Measurements from ENCODE around the gene BMPER.

The BMPER gene

GRCh38 chr7:33892945-33893344, 12.4 kb upstream of the BMPER start:
- no peak for DNase-seq

GRCh38 chr7:33893377-33893776, 12.0 kb upstream of the BMPER start:
- no peak for DNase-seq

- peak; percentile 65 for DNase-seq
These were observed 10.1 kb upstream of the BMPER start for GRCh38 chr7:33895025-33895804.

DNA sequence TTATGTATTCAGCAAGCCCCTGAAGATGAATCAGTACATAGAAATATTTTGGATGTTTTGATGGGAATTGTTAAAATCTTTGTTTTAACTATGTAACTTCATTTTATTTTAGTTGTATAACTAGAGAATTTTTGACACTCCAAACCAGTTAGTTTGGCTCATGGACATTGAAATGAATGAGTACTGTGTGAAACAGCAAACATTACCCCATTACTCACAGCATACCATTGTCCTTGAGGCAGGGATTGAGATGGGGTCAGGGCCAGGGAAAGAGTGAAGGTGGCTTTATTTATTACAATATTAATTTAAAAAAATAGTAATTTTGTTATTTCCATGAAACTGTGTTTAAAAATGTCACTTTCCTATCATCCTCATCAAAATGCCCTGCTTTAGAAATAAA, 4.8 kb upstream of the BMPER start:
- no peak for DNase-seq

DNA sequence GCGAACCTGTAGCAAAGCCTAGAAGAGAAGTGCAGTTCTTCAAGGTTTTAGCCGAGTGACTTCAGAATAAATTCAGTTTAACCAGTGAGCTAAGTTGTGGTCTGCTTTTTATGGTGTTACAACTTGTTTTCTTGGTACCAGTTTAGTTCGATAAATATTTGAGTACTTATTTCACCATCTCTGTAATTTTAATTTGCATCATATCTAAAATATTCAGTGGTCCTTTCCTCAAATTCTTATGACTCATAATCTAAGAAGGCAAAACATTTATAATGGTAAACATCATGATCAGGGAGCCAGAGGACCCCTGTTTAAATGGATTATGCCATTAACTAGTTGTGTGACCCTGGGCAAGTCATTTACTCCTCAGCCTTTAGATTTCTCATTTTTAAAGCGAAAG, 4.1 kb upstream of the BMPER start:
- DNase-seq, result no peak

DNA sequence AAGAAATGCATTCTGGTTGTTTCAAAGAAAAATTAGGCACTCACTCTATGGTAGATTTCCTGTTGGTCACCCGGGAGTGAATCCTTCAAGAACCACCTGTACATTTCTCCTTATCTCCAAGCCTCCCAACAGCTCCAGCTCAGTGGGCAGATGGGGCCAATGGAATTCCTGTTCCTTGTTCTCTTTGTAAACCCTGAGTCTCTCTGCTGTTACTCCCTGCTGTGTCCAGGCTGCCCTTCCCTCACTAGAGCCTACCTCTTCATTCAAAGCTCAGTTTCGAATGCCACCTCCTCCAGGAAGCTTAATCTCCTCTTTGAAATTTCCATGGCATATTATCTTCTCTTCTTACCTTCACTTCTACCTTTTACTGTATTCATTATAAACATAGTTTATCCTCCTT, 3.5 kb upstream of the BMPER start:
- no peak for DNase-seq

- DNase-seq, result no peak
These were observed 2.6 kb upstream of the BMPER start for GRCh38 chr7:33902746-33903145.

DNA sequence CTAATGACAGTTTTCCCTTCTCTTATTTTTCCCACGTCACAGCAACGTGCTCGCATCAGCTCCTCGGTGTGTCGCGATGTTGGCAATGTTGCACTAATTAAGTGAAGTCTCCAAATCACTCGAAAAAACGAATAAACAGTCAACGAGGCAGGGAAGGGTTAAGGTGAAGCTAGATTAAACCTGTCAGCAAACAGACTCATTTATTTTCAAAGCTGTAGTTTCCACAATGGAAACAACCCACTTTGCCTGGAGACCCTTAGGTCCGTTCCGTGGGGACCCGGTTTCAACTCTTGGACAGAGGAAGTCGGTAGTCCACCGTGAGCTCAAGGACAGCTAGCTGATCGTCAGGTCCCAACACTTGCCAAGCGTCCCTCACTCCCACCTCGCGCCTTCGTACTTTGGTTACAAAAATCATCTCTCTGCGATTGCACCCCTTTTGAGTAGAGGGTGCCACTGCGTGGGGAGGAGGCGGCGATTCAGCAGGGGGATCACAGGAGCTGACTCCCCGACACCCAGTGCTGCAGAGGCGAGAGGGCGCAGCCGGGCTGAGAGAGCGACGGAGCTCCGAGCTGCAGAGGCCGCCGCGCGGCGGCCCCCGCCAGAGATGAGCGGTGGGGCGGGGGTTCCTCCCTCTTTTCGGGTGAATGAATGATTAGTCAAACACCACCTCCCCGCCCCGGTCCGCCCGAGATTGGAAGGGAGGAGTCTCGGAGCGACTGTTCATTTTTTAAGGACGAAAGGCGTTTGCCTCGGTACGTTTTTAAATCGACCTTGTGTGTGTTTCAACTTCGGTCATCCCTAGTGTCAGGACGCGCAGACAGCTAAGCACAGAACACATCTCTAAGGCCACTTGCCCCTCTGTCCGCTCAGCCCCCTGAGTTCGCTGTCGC, 1.3 kb upstream of the BMPER start:
- DNase-seq, result no peak

GRCh38 chr7:33904681-33905388, 504 bp upstream of the BMPER start:
- no peak for DNase-seq

DNA sequence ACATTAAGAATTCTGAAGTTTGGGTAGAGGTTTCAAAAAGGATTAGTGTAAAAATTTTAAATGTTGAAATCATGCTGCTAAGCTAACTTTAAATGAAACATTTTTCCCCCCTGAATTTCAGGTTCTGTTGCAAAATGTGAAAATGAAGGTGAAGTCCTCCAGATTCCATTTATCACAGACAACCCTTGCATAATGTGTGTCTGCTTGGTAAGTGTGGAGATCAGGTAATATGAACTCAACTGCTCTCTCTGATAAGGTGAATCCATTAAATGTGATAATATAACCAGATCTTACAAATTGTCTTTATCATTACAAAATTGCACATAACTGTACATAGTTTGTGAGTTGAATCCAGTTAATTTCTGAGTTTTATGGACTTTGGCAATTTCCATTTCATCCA, 1.4 kb downstream of the BMPER start:
- no peak for DNase-seq

- DNase-seq, result no peak
These were observed 2.3 kb downstream of the BMPER start for GRCh38 chr7:33907625-33908024.

- DNase-seq, result no peak
These were observed 4.0 kb downstream of the BMPER start for GRCh38 chr7:33909318-33909717.

DNA sequence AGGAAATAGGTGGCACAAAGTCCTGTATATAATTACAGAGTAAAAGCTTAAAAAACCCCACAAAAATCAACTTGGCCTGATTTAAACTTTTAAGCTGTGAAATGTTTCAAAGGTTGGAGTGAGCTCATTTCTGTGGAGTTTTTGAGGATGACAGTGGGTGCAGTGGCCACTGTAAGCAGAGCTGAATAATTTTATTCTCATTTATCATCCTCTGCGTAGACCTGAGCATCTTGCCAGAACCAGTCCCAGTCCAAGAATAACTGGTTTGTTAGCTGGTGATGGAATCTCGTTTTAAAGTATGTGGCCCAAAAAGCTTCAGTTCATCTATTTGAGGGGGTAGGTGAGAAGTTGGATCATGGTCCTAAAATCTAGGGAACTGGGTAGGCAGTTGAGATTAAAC, 4.4 kb downstream of the BMPER start:
- no peak for DNase-seq

DNA sequence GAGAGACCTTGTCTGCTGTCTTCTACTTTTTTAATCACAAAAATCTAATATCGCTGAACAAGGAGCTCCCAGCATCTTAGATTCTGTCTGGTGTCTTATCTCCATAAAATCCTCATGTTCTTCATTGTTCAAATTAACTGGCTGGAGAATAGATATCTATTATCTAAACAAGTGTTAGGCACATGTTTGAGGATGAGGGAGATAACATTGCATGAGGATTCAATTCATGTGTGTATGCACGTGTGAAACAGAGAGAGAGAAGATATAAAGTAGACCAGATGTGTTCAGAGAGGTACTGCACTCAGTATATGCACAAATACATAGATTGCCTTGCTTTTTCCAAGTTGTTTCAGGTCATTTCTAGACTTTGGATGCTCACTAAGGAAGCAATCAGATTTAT, 5.4 kb downstream of the BMPER start:
- no peak for DNase-seq

DNA sequence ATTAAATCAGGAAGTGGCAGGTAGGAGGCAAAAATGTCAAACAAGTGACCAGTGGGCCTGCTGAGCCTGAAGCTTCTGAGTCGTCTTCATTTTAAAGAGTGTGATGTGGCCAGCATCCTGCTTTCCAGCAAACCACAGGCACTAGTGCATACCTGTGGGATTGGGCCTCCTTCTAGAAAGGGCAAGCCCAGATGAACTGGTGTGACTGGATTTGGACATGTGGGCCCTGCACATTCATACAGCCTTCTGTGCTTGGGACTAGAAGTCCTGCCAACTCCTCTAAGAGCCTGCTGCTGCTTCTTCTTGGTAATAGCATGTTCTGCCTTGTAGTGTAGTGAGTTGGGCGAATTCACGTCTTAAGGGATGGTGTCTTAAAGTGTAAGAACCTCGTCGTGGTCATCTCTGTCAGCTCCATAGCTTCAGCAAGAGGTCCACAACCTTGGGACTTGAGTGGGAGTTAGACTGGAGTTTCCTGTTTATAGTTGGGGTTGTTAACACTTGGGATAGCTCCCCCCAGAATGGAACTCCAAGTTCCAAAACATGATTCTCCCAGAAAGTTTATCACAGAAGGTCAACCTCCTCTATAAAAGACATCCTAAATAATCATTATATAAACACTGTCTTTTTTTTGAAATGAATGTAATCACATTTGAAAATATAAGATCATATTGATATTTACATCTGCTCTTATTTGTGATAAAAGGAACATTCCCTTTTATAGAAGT, 11.2 kb downstream of the BMPER start:
- DNase-seq, result no peak

- DNase-seq, result no peak
These were observed 12.3 kb downstream of the BMPER start for GRCh38 chr7:33917661-33918060.

DNA sequence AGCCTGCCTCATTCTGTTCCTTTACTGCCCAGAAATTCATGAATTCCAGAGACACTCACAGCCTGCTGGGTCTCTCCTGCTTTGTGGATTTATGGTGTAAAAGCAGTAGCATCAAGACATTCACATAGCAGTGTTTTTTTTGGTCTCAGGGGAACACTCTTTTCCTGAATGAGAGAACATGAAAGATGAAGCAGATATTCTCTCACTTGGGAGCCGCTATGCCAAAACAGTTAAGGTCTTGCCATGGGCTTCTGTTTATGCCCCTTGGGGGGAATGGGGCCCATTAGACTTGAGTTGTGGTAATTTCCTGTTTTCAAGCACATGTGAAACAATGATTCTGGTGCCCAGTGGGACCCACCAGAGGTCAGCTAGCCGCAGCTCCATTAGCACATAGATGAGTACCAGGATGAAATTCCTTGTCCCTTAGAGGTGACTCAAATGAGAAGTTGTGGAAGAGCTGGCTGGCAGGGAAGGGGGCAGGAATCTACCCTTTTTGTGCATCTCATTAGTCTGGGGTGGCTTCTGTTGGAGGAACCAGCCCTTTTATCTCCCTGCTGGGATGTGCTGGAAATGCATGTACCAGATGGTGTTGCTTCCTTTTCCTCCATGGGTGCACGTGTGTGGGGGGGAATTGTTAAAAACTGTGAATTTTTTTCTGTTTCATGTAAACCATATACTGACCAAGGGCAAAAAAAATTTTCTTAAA, 13.3 kb downstream of the BMPER start:
- DNase-seq, result no peak

GRCh38 chr7:33919449-33919848, 14.1 kb downstream of the BMPER start:
- no peak for DNase-seq

DNA sequence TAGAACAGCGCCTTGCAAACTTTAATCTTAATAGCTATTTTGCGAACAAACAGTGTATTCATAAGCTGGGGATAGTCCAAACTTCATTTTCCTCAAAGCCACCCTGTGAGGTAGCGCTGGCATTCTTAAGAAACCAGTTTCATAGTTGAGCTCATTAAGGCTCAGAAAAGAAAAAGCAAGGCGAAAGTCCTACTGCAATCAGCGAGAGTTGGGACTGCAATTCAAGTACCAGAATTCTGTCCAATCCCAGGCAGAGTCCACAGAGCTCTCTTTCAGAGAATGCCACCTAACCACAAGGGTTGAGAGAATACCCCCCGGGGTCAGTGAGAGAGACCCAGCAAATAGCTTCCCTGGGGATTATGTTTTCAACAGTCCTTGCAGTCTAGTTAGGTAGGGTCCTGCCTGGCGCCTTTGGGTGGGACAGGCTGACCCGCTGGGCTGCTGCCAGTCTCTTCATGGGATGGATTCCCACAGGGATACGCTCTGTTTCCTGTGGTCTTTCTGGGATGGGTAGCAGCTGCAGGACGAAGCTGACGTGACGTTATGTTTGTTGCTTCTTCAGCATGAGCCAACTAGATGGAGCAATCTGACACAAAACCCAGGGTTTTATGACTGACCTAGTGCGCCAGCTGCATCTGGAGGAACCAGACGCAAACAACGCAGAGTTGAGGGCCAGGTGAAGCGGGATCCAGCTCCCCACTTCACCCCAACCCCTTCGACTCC, 16.0 kb downstream of the BMPER start:
- no peak for DNase-seq

DNA sequence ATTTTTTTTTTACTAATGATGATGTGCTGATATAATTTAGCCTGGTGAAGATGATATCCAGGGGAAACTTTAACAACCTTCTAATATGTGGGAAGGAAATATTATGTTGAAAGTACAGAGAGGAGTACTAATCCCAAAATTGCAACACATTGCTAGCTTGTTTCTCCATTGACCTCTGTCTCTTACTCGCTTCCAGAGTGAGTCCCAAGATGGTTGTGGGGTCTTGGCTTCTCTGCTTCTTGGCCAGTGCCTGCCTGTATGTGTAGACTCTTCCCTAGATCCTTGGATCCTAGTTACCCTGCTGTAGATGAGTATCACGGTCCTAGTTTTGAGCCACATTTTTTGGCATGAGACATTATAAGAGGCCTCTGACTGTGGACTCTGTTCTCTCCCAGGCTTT, 17.5 kb downstream of the BMPER start:
- DNase-seq, result no peak

DNA sequence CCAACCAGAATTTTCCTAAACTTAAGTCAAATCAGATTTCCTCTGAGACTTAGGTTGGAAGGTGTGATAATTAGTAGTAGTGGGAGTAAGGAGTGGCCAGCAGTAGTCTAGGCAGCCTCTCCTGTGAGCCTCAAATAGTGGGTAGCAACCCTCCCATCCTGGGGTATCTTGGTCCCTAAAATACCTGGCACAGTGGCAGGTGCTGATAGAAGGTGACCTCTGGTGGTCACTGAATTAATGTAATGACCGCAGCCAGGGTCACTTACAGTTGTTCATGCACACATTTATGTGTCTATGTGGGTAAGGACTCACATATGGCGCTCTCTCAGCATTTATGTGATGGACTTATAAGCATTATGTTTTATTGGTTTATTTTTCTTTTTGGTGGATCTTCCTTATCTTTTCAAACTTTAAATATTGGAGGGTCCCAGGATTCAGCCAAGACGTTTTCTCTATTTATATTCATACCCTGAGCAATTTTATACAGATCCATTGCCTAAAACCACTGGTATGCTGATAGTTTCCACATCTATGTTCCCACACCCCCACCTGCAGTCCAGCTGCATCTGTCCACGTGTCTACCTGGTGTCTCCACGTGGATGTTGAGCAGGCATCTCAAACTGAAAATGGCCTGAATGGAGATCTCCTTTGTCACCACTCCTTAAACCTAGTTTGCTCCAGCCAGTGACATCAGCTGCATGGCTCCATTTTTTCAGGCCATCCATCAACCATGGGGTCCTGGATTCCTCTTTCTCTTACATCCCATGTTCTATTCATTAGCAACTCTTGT, 18.3 kb downstream of the BMPER start:
- no peak for DNase-seq

All from activated CD8-positive, alpha-beta memory T cell treated with anti-CD3 and anti-CD28 coated beads, Interleukin-2, amount 50 U/mL, for 4 hours (primary cell).